HCT116 (cell line): ENCODE measurements around the gene ILF2. TPM values are rescaled to one million over a fixed set of nuclear protein-coding genes. Genes with fewer than 3 reads are reported as not detected.

Experiments
- ATAC-seq: fragments of 200-7000 bp; cut with Tn5 transposase; 2 replicates; pipeline ENCODE4 v1.9.1; 2020; ENCODE audit warnings: mild to moderate bottlenecking, moderate library complexity
- BruUV-seq: library from RNA; stranded (reverse); fragments of 400-500 nt; replicated peaks from 2 replicates; lab custom pipeline; 2021; lab: Mats Ljungman, UMichigan
- CTCF ChIA-PET: fragments of 300-600 bp; sonication (Branson Sonifier 250); formaldehyde crosslinking; loops from one replicate; lab custom pipeline; 2021; ENCODE audit warnings: antibody characterized with exemption; lab: Charles Lee
- POLR2A ChIA-PET: fragments of 300-600, 350-600 bp; sonication (Branson Sonifier 250); formaldehyde crosslinking; loops from one replicate; lab custom pipeline; 2021; ENCODE audit warnings: antibody characterized with exemption; lab: Charles Lee
- RAD21 ChIA-PET, 2 experiments: fragments of 300-600 bp; sonication (Branson Sonifier 250); formaldehyde crosslinking; loops; one replicate each; lab custom pipeline; 2023; ENCODE audit warnings: low total read pairs in 2 of 2; ENCODE audit not compliant: uncharacterized antibody in 2 of 2, unreplicated experiment in 2 of 2, low non-redundant PET in 1 of 2; lab: Charles Lee
- DNase-seq: peaks from one replicate; pipeline ENCODE4 v3.0.0-alpha.2; 2010; ENCODE audit warnings: low read depth, low spot score
- H2AFZ ChIP-seq: fragments of 200-600 bp; shearing (Covaris generic), sonication (generic); 2 replicates; pipeline ENCODE4 v1.6.1; 2017; ENCODE audit warnings: low read depth, mixed run types, mixed read lengths, antibody characterized with exemption, low read length; ENCODE audit not compliant: poor library complexity, severe bottlenecking
- H3K27ac ChIP-seq: 2 replicates; pipeline ENCODE4 v1.5.1; 2012; ENCODE audit warnings: low read depth, low read length
- H3K27me3 ChIP-seq: fragments of 200-600 bp; sonication (generic); 2 replicates; pipeline ENCODE4 v1.6.1; 2016; ENCODE audit warnings: mixed run types, low read length, mixed read lengths; ENCODE audit not compliant: insufficient read depth
- H3K36me3 ChIP-seq, 2 experiments: fragments of 200-500 bp in 1 of 2; fragments of 200-600 bp in 1 of 2; sonication (Bioruptor generic) in 1 of 2; sonication (generic) in 1 of 2; 2 replicates each; pipeline versions ENCODE4 v1.5.1 to v1.6.1; 2014 to 2016; ENCODE audit warnings: low read length in 2 of 2, inconsistent platforms in 1 of 2, mixed read lengths in 1 of 2, mixed run types in 1 of 2; ENCODE audit not compliant: insufficient read depth in 2 of 2, control insufficient read depth in 1 of 2
- H3K4me1 ChIP-seq, 2 experiments: fragments of 200-600 bp in 1 of 2; sonication (generic) in 1 of 2; 2 replicates each; pipeline versions ENCODE4 v1.5.1 to v1.6.1; 2012 to 2017; ENCODE audit warnings: low read length in 2 of 2, inconsistent platforms in 1 of 2, mild to moderate bottlenecking in 1 of 2, mixed read lengths in 1 of 2, mixed run types in 1 of 2, moderate library complexity in 1 of 2; ENCODE audit not compliant: insufficient read depth in 2 of 2, control insufficient read depth in 1 of 2
- H3K4me2 ChIP-seq: fragments of 200-600 bp; sonication (generic); 2 replicates; pipeline ENCODE4 v1.6.1; 2017; ENCODE audit warnings: mixed run types, low read length, mixed read lengths
- H3K4me3 ChIP-seq, 2 experiments: fragments of 200-600 bp in 1 of 2; sonication (generic) in 1 of 2; replicated peaks in 1 of 2; 2 replicates each; pipeline ENCODE4 v1.5.1; 2011 to 2016; ENCODE audit warnings: low read length in 2 of 2, control low read depth in 1 of 2, low read depth in 1 of 2, mild to moderate bottlenecking in 1 of 2, mixed read lengths in 1 of 2, mixed run types in 1 of 2
- H3K79me2 ChIP-seq: fragments of 200-600 bp; sonication (generic); 2 replicates; pipeline ENCODE4 v1.6.1; 2017; ENCODE audit warnings: mild to moderate bottlenecking, mixed run types, low read length, moderate library complexity, mixed read lengths; ENCODE audit not compliant: insufficient read depth
- H3K9ac ChIP-seq: fragments of 200-600 bp; sonication (generic); 2 replicates; pipeline ENCODE4 v1.6.1; 2016; ENCODE audit warnings: low read length, mixed read lengths
- H3K9me2 ChIP-seq: fragments of 200-600 bp; sonication (generic), shearing (Covaris generic); 2 replicates; pipeline ENCODE4 v1.6.1; 2017; ENCODE audit warnings: mixed run types, mild to moderate bottlenecking, moderate library complexity; ENCODE audit not compliant: insufficient read depth
- H3K9me3 ChIP-seq, 2 experiments: fragments of 200-500 bp in 1 of 2; fragments of 200-600 bp in 1 of 2; sonication (Bioruptor generic) in 1 of 2; sonication (generic) in 1 of 2; 2 replicates each; pipeline ENCODE4 v1.6.1; 2014 to 2017; ENCODE audit warnings: low read length in 2 of 2, mixed read lengths in 2 of 2, inconsistent platforms in 1 of 2, low read depth in 1 of 2, mild to moderate bottlenecking in 1 of 2, mixed run types in 1 of 2, moderate library complexity in 1 of 2; ENCODE audit not compliant: control insufficient read depth in 1 of 2, insufficient read depth in 1 of 2
- H4K20me1 ChIP-seq: fragments of 200-600 bp; sonication (generic), shearing (Covaris generic); 2 replicates; pipeline ENCODE4 v1.6.1; 2017; ENCODE audit warnings: mixed run types, mild to moderate bottlenecking, moderate library complexity; ENCODE audit not compliant: insufficient read depth
- CEBPB ChIP-seq: IDR thresholded peaks from 2 replicates; pipeline ENCODE4 v1.6.1; 2012; ENCODE audit warnings: low read depth
- CTCF ChIP-seq, 3 experiments: fragments of 200-600 bp in 1 of 3; sonication (generic) in 1 of 3; IDR thresholded peaks in 2 of 3; conservative IDR thresholded peaks in 1 of 3; 2 replicates each; pipeline ENCODE4 v1.5.1; 2012 to 2017; ENCODE audit warnings: low read depth in 2 of 3, low read length in 2 of 3, antibody characterized with exemption in 1 of 3, borderline replicate concordance in 1 of 3, control low read depth in 1 of 3, mild to moderate bottlenecking in 1 of 3, mixed read lengths in 1 of 3, mixed run types in 1 of 3, moderate library complexity in 1 of 3; ENCODE audit not compliant: insufficient read depth in 1 of 3
- EGR1 ChIP-seq: IDR thresholded peaks from 2 replicates; pipeline ENCODE4 v1.6.1; 2012; ENCODE audit warnings: low read depth
- ELF1 ChIP-seq: IDR thresholded peaks from 2 replicates; pipeline ENCODE4 v1.6.1; 2012; ENCODE audit warnings: low read depth, borderline replicate concordance
- EZH2 ChIP-seq: fragments of 200-600 bp; sonication (generic); IDR thresholded peaks from 2 replicates; pipeline ENCODE4 v1.6.1; 2017; ENCODE audit warnings: antibody characterized with exemption, mixed run types
- EZH2phosphoT487 ChIP-seq: fragments of 200-600 bp; IDR thresholded peaks from 2 replicates; pipeline ENCODE4 v1.6.1; 2018; ENCODE audit warnings: antibody characterized with exemption, borderline replicate concordance
- FOSL1 ChIP-seq: IDR thresholded peaks from 2 replicates; pipeline ENCODE4 v1.6.1; 2012; ENCODE audit warnings: low read depth
- MAX ChIP-seq: IDR thresholded peaks from 2 replicates; pipeline ENCODE4 v1.6.1; 2012
- POLR2A ChIP-seq: IDR thresholded peaks from 2 replicates; pipeline ENCODE4 v1.7.0; 2011; ENCODE audit warnings: borderline replicate concordance; ENCODE audit not compliant: insufficient read depth, insufficient read length; ENCODE audit errors: extremely low read depth
- SIN3A ChIP-seq: IDR thresholded peaks from 2 replicates; pipeline ENCODE4 v1.6.1; 2012; ENCODE audit warnings: low read depth
- SP1 ChIP-seq: IDR thresholded peaks from 2 replicates; pipeline ENCODE4 v1.6.1; 2012; ENCODE audit warnings: low read depth
- TCF7L2 ChIP-seq: IDR thresholded peaks from 2 replicates; pipeline ENCODE4 v1.7.0; 2011; ENCODE audit warnings: borderline replicate concordance, inconsistent platforms; ENCODE audit not compliant: insufficient read depth, insufficient read length; ENCODE audit errors: extremely low read depth
- YY1 ChIP-seq: IDR thresholded peaks from 2 replicates; pipeline ENCODE4 v1.6.1; 2011; ENCODE audit warnings: low read length, low read depth, moderate library complexity, mild to moderate bottlenecking; ENCODE audit not compliant: insufficient replicate concordance; ENCODE audit errors: extremely low read depth
- ZNF274 ChIP-seq: fragments of 200-500 bp; sonication (Bioruptor generic); IDR thresholded peaks from 2 replicates; pipeline ENCODE4 v1.6.1; 2014; ENCODE audit warnings: mild to moderate bottlenecking, low read depth, low read length, inconsistent platforms
- intact Hi-C: fragments of 100-400 bp; cut with micrococcal nuclease; formaldehyde crosslinking; loops from 2 replicates; pipeline ENCODE4 v1.10.0; 2022
- total RNA-seq: library from RNA; stranded (reverse); gene quantifications from one replicate; pipeline ENCODE4 v1.2.1, GENCODE V29; 2021; ENCODE audit not compliant: unreplicated experiment
- TF ChIP-seq, protein P1 (sequence below): IDR thresholded peaks from 2 replicates; pipeline ENCODE4 v1.6.1; 2012

The ILF2 gene
- total RNA-seq, 1 experiment from 2014 or later, result 335 TPM

GRCh38 chr1:153649137-153649862 is 21.5 kb downstream of the ILF2 start:
- H3K79me2 ChIP-seq, result peaks cover 8% of the 10 kb centered on the region; the same call in 1 of the 2 replicates
- no peak overlapping the region for H2AFZ ChIP-seq
- no peaks in the 10 kb centered on the region for H3K9me2 ChIP-seq
- no peak overlapping the region for H3K4me2 ChIP-seq
- RAD21 ChIA-PET, result no interaction called here
- TF ChIP-seq ELF1, result no peak
- TF ChIP-seq TCF7L2, result no peak
- TF ChIP-seq POLR2A, result no peak
- TF ChIP-seq SIN3A, result no peak
- TF ChIP-seq EGR1, result no peak
- no peak for TF ChIP-seq EZH2phosphoT487
- TF ChIP-seq YY1, result no peak
- TF ChIP-seq EZH2, result no peak
- TF ChIP-seq ZNF274, result no peak
- TF ChIP-seq SP1, result no peak
- TF ChIP-seq FOSL1, result no peak
- no peak for TF ChIP-seq MAX
- TF ChIP-seq, protein P1, sequence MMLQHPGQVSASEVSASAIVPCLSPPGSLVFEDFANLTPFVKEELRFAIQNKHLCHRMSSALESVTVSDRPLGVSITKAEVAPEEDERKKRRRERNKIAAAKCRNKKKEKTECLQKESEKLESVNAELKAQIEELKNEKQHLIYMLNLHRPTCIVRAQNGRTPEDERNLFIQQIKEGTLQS, result no peak
- no peak for TF ChIP-seq CTCF (IDR thresholded peaks at IDR 0.05 in 2 of 3, conservative IDR thresholded peaks at IDR 0.05 in 1 of 3; ENCODE audit: borderline replicate concordance in 1 of 3, insufficient read depth in 1 of 3, low read depth in 2 of 3, low read length in 2 of 3)
- no peak for TF ChIP-seq CEBPB
- no peak overlapping the region for H3K4me3 ChIP-seq
- H3K27ac ChIP-seq, result no peak overlapping the region
- H3K4me1 ChIP-seq, result peaks cover 0 to 10% of the 10 kb centered on the region in 2 experiments; a peak in 2 of 4 replicates
- no TSS peak for BruUV-seq
- no peaks in the 10 kb centered on the region for H4K20me1 ChIP-seq
- POLR2A ChIA-PET, result interaction anchor here (1.1 to 2.8 kb wide), 2 partner anchors 15 to 22 kb away, joined by 4 to 12 read pairs; partner anchors contain the start of genes CHTOP and S100A13
- no peak overlapping the region for H3K9ac ChIP-seq
- intact Hi-C loops, result no loop called here
- CTCF ChIA-PET, result no interaction called here
- ATAC-seq (peak; percentile 11), DNase-seq (no peak)
- H3K9me3 ChIP-seq, result no peaks in the 10 kb centered on the region
- H3K36me3 ChIP-seq, result peaks cover 17 to 21% of the 10 kb centered on the region in 2 experiments
- H3K27me3 ChIP-seq, result no peaks in the 10 kb centered on the region
